ENCODE results near the gene TYW3.

Gene TYW3

DNA sequence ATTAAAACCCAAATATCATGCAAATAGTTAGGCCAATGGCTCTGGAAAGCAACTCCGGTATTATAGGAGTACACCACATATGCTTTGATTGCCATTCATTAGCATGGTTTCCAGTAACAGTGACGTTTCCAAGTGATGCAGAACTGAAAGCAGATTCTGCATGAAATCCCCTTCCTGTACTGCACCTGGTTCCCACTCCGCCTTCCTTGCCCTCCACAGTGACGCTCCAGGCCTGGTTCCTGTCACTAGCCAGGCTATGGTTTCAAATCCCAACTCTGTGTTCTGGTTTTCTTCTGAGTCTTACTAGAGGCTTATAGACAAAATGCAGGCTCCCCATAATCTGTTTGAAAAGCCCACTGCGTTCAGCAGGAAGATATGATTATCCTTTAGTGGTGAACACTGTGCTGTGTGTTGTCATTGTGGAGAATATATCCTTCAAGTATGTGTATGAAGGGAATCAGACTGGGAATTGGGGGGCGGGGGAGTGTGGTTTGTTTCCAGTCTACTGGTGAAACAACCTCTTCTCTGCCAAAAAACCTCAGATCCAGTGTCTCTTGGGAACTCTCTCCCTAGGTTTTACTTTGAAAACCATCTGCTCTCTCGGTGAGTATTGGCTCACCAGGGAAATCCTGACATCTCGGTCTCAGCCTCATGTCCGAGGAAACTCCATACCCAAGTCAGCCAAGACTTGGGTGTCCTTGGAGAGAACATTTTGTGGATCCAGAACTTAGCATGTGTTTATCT is 78.7 kb downstream of the TYW3 start:
- DNase-seq (ENCODE audit: low read depth), result no peak
- TF ChIP-seq MYC (IDR thresholded peaks at IDR 0.05; ENCODE audit: low read depth, low read length) (no peak), POLR2A (IDR thresholded peaks at IDR 0.05; ENCODE audit: extremely low read depth, insufficient read length) (no peak)
- TF ChIP-seq, protein P1, sequence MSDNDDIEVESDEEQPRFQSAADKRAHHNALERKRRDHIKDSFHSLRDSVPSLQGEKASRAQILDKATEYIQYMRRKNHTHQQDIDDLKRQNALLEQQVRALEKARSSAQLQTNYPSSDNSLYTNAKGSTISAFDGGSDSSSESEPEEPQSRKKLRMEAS (IDR thresholded peaks at IDR 0.05; ENCODE audit: low read depth, low read length), result no peak
- TF ChIP-seq, protein P2, sequence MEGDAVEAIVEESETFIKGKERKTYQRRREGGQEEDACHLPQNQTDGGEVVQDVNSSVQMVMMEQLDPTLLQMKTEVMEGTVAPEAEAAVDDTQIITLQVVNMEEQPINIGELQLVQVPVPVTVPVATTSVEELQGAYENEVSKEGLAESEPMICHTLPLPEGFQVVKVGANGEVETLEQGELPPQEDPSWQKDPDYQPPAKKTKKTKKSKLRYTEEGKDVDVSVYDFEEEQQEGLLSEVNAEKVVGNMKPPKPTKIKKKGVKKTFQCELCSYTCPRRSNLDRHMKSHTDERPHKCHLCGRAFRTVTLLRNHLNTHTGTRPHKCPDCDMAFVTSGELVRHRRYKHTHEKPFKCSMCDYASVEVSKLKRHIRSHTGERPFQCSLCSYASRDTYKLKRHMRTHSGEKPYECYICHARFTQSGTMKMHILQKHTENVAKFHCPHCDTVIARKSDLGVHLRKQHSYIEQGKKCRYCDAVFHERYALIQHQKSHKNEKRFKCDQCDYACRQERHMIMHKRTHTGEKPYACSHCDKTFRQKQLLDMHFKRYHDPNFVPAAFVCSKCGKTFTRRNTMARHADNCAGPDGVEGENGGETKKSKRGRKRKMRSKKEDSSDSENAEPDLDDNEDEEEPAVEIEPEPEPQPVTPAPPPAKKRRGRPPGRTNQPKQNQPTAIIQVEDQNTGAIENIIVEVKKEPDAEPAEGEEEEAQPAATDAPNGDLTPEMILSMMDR (IDR thresholded peaks at IDR 0.05; ENCODE audit: low read depth, low read length), result no peak
- H3K4me3 ChIP-seq (ENCODE audit: low read depth, low read length), result no peak overlapping the region

GRCh38 chr1:74812180-74812541 is 79.2 kb downstream of the TYW3 start:
- H3K4me3 ChIP-seq (ENCODE audit: low read depth, low read length), result no peak overlapping the region
- no peak for DNase-seq (ENCODE audit: low read depth)
- TF ChIP-seq POLR2A (IDR thresholded peaks at IDR 0.05; ENCODE audit: extremely low read depth, insufficient read length) (no peak), MYC (IDR thresholded peaks at IDR 0.05; ENCODE audit: low read depth, low read length) (no peak)
- TF ChIP-seq, protein P2 (IDR thresholded peaks at IDR 0.05; ENCODE audit: low read depth, low read length), result no peak
- TF ChIP-seq, protein P1 (IDR thresholded peaks at IDR 0.05; ENCODE audit: low read depth, low read length), result no peak
